Measurements from ENCODE around the gene MBTPS2.
A peak's percentile ranks its signal among the peaks of the same experiment; 100 is the strongest.

The MBTPS2 gene

DNA sequence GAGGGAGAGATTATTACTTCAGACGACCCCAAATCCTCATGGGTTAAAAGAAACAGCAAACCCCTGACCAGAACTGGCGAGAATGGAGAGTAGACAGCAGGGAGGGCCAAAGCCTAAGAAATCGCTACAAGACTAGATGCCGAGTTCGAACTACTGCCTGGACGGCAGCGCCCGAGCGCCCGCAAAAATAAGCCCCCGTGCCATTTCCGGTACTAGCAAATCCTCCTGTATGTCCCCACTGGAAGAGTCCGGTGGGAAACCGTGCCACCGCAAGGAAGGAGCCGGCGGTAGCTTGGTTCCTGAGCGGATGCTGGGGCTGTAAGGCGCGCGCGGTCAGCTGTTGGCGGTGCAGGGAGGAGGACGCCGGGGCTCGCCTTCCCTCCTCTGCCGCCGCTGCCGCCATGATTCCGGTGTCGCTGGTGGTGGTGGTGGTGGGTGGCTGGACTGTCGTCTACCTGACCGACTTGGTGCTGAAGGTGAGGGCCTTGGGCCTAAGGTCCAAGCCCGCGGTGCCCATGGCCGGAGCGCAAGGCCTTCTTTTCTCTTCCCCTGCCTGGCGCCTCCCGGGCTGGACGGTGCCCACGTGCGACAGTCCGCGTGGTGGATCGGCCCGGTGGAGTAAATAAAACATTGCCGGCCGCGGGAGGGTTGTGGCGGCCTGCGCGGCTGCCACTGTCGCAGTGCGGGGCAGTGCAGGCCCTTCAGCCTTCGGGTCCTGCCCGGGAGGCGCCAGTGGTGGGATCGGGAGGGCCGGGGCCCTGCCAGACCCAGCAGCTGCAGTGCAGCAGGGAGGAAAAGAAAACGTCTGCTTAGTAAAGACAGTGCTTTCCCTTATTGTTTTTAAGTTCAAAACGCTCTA lies at the start of gene MBTPS2:
TSS of gene MBTPS2 (plus strand) at position 284 of the 859 bp plus-strand sequence. CDS start at position 402, 118 bp downstream.
- TF ChIP-seq, protein P1, sequence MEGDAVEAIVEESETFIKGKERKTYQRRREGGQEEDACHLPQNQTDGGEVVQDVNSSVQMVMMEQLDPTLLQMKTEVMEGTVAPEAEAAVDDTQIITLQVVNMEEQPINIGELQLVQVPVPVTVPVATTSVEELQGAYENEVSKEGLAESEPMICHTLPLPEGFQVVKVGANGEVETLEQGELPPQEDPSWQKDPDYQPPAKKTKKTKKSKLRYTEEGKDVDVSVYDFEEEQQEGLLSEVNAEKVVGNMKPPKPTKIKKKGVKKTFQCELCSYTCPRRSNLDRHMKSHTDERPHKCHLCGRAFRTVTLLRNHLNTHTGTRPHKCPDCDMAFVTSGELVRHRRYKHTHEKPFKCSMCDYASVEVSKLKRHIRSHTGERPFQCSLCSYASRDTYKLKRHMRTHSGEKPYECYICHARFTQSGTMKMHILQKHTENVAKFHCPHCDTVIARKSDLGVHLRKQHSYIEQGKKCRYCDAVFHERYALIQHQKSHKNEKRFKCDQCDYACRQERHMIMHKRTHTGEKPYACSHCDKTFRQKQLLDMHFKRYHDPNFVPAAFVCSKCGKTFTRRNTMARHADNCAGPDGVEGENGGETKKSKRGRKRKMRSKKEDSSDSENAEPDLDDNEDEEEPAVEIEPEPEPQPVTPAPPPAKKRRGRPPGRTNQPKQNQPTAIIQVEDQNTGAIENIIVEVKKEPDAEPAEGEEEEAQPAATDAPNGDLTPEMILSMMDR (IDR thresholded peaks at IDR 0.05; ENCODE audit: insufficient read depth, low read length, poor library complexity, severe bottlenecking), result no peak
- DNase-seq (ENCODE audit: extremely low read depth, insufficient read length), result peak; percentile 91
- no peaks in the 10 kb centered on the region for H3K36me3 ChIP-seq (ENCODE audit: control insufficient read depth, insufficient read depth, low read length)
- H3K4me3 ChIP-seq (replicated peaks; ENCODE audit: low read depth, low read length), result peak within 1 kb of the TSS; percentile 77
- H3K27me3 ChIP-seq (replicated peaks; ENCODE audit: control insufficient read depth, insufficient read depth, low read length), result no peaks in the 10 kb centered on the region

DNA sequence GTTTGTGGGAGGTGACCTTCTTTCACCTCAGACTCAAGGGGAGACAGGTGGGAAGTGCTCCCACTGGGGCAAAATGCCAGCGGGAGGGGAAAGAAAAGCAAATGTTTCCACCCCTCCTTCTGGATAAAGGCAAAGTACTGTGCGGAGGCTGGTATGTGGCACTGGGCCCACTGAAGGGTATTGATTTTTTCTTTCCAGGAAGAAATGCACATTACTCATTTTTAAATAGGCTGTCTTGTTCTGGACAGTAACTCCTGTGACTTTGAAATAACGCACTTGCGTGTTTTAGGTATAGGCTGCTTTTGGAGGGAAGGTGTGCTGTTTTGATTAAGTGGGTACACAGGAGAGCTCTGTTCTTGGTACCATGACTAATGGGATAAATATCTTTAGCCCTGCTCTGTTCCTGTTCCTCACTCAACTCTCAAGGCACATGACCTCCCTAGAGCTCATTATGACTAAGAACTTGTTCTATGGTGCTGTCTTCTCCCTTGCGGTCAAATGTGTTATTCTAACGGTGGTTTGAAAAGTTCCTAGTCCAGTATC lies 40.7 kb upstream of the MBTPS2 start:
- H3K36me3 ChIP-seq (ENCODE audit: control insufficient read depth, insufficient read depth, low read length), result no peaks in the 10 kb centered on the region
- TF ChIP-seq, protein P1 (IDR thresholded peaks at IDR 0.05; ENCODE audit: insufficient read depth, low read length, poor library complexity, severe bottlenecking), result no peak
- H3K27me3 ChIP-seq (replicated peaks; ENCODE audit: control insufficient read depth, insufficient read depth, low read length), result no peaks in the 10 kb centered on the region
- no peak for DNase-seq (ENCODE audit: extremely low read depth, insufficient read length)
- no peak overlapping the region for H3K4me3 ChIP-seq (replicated peaks; ENCODE audit: low read depth, low read length)

DNA sequence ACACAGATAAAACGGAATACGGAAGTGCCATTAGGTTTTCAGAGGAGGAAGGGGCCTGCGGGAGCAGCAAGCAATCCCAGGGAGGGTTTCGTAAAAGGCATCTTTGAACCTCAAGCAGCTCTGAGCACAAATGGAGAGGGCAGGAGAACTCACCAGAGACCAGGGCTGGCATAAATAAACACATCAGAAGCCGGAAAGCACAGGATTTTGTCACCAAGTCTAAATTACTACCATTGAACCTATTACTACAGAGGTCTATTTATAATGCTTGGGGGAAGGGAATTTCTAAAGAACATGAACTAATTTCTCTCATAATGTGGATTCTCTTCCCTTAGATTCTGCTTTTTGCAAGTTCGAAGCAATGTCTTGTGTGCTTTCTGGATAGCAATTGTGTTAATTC lies 39.6 kb upstream of the MBTPS2 start:
- Histone ChIP-seq H3K4me3 (replicated peaks; ENCODE audit: low read depth, low read length) (no peak overlapping the region), H3K27me3 (replicated peaks; ENCODE audit: control insufficient read depth, insufficient read depth, low read length) (no peaks in the 10 kb centered on the region), H3K36me3 (ENCODE audit: control insufficient read depth, insufficient read depth, low read length) (no peaks in the 10 kb centered on the region)
- TF ChIP-seq, protein P1 (IDR thresholded peaks at IDR 0.05; ENCODE audit: insufficient read depth, low read length, poor library complexity, severe bottlenecking), result no peak
- no peak for DNase-seq (ENCODE audit: extremely low read depth, insufficient read length)

DNA sequence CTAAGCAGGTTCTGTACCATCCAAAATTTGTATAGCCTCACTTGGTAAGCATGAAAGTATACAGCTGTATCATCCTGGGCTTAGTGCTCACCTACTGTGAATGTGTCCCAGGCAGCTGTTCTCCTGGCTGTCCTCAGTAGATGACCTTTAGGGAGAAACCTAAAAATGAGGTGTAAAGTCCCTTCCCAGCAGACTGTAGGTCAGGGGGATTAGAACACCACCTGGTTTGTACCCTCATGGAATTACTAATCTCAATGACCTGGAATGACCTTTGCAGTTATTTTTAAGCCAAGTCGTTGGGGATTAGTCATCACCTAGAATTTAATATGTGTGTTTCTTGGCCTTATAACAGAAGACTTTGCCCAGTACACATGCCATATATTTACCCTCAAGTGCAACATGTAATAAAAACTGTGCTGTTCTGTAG lies 39.1 kb upstream of the MBTPS2 start:
- TF ChIP-seq, protein P1 (IDR thresholded peaks at IDR 0.05; ENCODE audit: insufficient read depth, low read length, poor library complexity, severe bottlenecking), result no peak
- no peaks in the 10 kb centered on the region for H3K36me3 ChIP-seq (ENCODE audit: control insufficient read depth, insufficient read depth, low read length)
- no peak for DNase-seq (ENCODE audit: extremely low read depth, insufficient read length)

DNA sequence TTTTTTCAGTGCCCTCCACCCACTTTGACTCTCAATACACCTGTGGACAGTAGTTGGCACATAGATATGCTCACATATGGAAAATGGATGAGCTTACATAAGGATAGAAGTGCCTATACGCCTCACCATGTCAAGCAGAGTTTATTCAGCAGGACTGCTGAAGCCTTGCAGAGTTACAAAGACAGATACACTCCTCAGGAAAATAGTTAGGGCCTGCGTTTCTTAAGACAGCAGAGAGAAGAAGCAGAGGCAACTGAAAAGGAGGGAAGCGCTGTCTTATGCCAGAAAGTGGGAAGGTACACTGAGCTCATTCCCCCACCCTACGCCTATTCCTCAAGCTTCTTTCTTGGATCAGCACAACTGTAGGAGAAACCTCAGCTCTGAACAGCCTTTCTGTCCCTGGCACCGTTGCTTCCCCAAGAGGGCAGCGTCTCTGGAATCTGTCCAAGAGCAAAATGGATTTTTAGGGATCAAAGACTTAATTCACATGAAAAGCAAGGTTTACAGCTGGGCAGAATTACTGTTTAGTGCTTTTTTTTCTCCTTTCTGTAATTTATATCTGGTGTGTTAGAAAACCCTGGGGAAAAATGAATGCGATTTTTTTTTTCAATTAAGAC lies 37.3 kb upstream of the MBTPS2 start:
- Histone ChIP-seq H3K4me3 (replicated peaks; ENCODE audit: low read depth, low read length) (no peak overlapping the region), H3K36me3 (ENCODE audit: control insufficient read depth, insufficient read depth, low read length) (no peaks in the 10 kb centered on the region), H3K27me3 (replicated peaks; ENCODE audit: control insufficient read depth, insufficient read depth, low read length) (no peaks in the 10 kb centered on the region)
- TF ChIP-seq, protein P1 (IDR thresholded peaks at IDR 0.05; ENCODE audit: insufficient read depth, low read length, poor library complexity, severe bottlenecking), result no peak
- no peak for DNase-seq (ENCODE audit: extremely low read depth, insufficient read length)

More for the DNA sequence above, 39.1 kb upstream of the MBTPS2 start:
- Histone ChIP-seq H3K27me3 (replicated peaks; ENCODE audit: control insufficient read depth, insufficient read depth, low read length) (no peaks in the 10 kb centered on the region), H3K4me3 (replicated peaks; ENCODE audit: low read depth, low read length) (no peak overlapping the region)

Data from GM06990 (cell line).